Common myeloid progenitor, CD34-positive (primary cell): ENCODE results near the gene CRTC1.
"Not testable (repeated sequence)": the region's sequence is repeated elsewhere in the genome, so short reads cannot be mapped to it uniquely, and the experiment has no call there.

Experiments
- CTCF ChIA-PET: fragments of 350-600 bp; sonication (Branson Sonifier 250); formaldehyde crosslinking; loops from one replicate; lab custom pipeline; 2021; ENCODE audit warnings: antibody characterized with exemption; lab: Charles Lee
- POLR2A ChIA-PET: fragments of 350-600 bp; sonication (Branson Sonifier 250); formaldehyde crosslinking; loops from one replicate; lab custom pipeline; 2021; ENCODE audit warnings: antibody characterized with exemption; lab: Charles Lee
- DNase-seq, 3 donors: peaks; one replicate each; pipeline versions ENCODE4 v3.0.0 to v3.0.0-alpha.2; 2013
- H3K27ac ChIP-seq, 2 experiments: 1 replicate in 1 of 2; 2 replicates in 1 of 2; pipeline ENCODE4 v1.7.0; 2013; ENCODE audit warnings: inconsistent platforms in 2 of 2, low read length in 2 of 2, mild to moderate bottlenecking in 2 of 2, low read depth in 1 of 2, moderate library complexity in 1 of 2; ENCODE audit not compliant: severe bottlenecking in 2 of 2, insufficient read depth in 1 of 2, poor library complexity in 1 of 2
- H3K27me3 ChIP-seq, 5 experiments: replicated peaks in 2 of 5; 1 replicate in 3 of 5; 2 replicates in 2 of 5; pipeline versions ENCODE4 v1.6.1 to v1.7.0; 2013; ENCODE audit warnings: low read length in 4 of 5, mild to moderate bottlenecking in 2 of 5, moderate library complexity in 2 of 5, inconsistent platforms in 1 of 5; ENCODE audit not compliant: insufficient read depth in 5 of 5, control insufficient read depth in 4 of 5
- H3K36me3 ChIP-seq, 4 experiments: 1 replicate in 2 of 4; 2 replicates in 2 of 4; pipeline versions ENCODE4 v1.6.1 to v1.7.0; 2013; ENCODE audit warnings: low read length in 3 of 4, control low read depth in 1 of 4, mild to moderate bottlenecking in 1 of 4; ENCODE audit not compliant: control insufficient read depth in 4 of 4, insufficient read depth in 4 of 4
- H3K4me1 ChIP-seq, 4 experiments: 1 replicate in 3 of 4; 2 replicates in 1 of 4; pipeline versions ENCODE4 v1.6.1 to v1.7.1; 2013; ENCODE audit warnings: low read length in 3 of 4, mild to moderate bottlenecking in 3 of 4, control low read depth in 1 of 4, inconsistent platforms in 1 of 4, moderate library complexity in 1 of 4; ENCODE audit not compliant: control insufficient read depth in 4 of 4, insufficient read depth in 4 of 4; ENCODE audit errors: control extremely low read depth in 1 of 4
- H3K4me3 ChIP-seq, 7 experiments: 1 replicate in 4 of 7; 2 replicates in 3 of 7; pipeline versions ENCODE4 v1.5.1 to v1.7.0; 2013; ENCODE audit warnings: mild to moderate bottlenecking in 7 of 7, low read length in 6 of 7, moderate library complexity in 6 of 7, inconsistent platforms in 2 of 7, low read depth in 2 of 7, control low read depth in 1 of 7; ENCODE audit not compliant: insufficient read depth in 4 of 7, control insufficient read depth in 1 of 7; ENCODE audit errors: extremely low read depth in 1 of 7
- H3K9me3 ChIP-seq, 5 experiments: 1 replicate in 4 of 5; 2 replicates in 1 of 5; pipeline versions ENCODE4 v1.6.1 to v1.7.1; 2013; ENCODE audit warnings: low read length in 4 of 5, mild to moderate bottlenecking in 2 of 5, inconsistent platforms in 1 of 5, low read depth in 1 of 5, moderate library complexity in 1 of 5; ENCODE audit not compliant: control insufficient read depth in 4 of 5, insufficient read depth in 2 of 5; ENCODE audit errors: control extremely low read depth in 1 of 5
- WGBS: methylation state at CpG from one replicate; pipeline ENCODE4 v1.1.5; 2013; ENCODE audit not compliant: insufficient coverage; 5-methylcytosine and 5-hydroxymethylcytosine counted together

The CRTC1 gene

GRCh38 chr19:18809149-18809868 lies 125.8 kb downstream of the CRTC1 start:
- peak in 2 of 3 donors; percentile 35 to 38 for DNase-seq
- ChIA-PET CTCF (interaction anchor here (0.6 kb wide), 1 partner anchor 20 kb away, joined by 3 read pairs; no protein-coding TSS in a partner anchor), POLR2A (no interaction called here)
- peaks cover 0 to 5% (median 0%) of the 10 kb centered on the region in 5 experiments for H3K27me3 ChIP-seq
- H3K4me1 ChIP-seq: peaks cover 0 to 7% (median 1%) of the 10 kb centered on the region in 4 experiments
- H3K9me3 ChIP-seq: no peaks in the 10 kb centered on the region
- no peaks in the 10 kb centered on the region for H3K36me3 ChIP-seq
- H3K27ac ChIP-seq: no peak overlapping the region
- no peak overlapping the region for H3K4me3 ChIP-seq
- WGBS: 21% methylated on average over 9 of the region's 14 CpGs

DNA sequence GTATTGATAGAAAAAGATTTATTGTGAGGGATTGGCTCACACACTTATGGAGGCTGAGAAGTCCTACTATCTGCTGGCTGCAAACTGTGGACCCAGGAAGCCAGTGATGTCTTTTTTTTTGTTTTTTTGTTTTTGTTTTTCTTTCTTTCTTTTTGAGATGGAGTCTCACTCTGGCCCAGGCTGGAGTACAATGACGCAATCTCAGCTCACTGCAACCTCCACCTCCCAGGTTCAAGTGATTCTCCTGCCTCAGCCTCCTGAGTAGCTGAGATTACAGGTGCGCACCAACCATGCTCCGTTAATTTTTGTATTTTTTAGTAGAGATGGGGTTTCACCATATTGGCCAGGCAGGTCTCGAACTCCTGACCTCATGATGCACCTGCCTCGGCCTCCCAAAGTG lies 128.2 kb downstream of the CRTC1 start:
- CTCF ChIA-PET: interaction anchor here (1.0 kb wide), 2 partner anchors 35 to 344 kb away, joined by 3 read pairs; no protein-coding TSS in a partner anchor
- H3K27me3 ChIP-seq, H3K27ac ChIP-seq, DNase-seq, H3K9me3 ChIP-seq, H3K4me1 ChIP-seq, H3K36me3 ChIP-seq, H3K4me3 ChIP-seq, POLR2A ChIA-PET: not testable (repeated sequence)
- 100% methylated on average over 4 of the region's 5 CpGs for WGBS

- Histone ChIP-seq H3K36me3 (no peaks in the 10 kb centered on the region), H3K27ac (no peak overlapping the region), H3K9me3 (no peaks in the 10 kb centered on the region), H3K4me1 (peaks cover 0 to 7% (median 1%) of the 10 kb centered on the region in 4 experiments), H3K27me3 (peaks cover 0 to 5% (median 0%) of the 10 kb centered on the region in 5 experiments), H3K4me3 (no peak overlapping the region)
- CTCF ChIA-PET: interaction anchor here (1.8 kb wide), 1 partner anchor 33 kb away, joined by 4 read pairs; no protein-coding TSS in a partner anchor
- DNase-seq: no peak
- WGBS: 86% methylated on average over 8 of the region's 9 CpGs
- POLR2A ChIA-PET: no interaction called here
Observed at GRCh38 chr19:18814063-18814462, 130.6 kb downstream of the CRTC1 start.

DNA sequence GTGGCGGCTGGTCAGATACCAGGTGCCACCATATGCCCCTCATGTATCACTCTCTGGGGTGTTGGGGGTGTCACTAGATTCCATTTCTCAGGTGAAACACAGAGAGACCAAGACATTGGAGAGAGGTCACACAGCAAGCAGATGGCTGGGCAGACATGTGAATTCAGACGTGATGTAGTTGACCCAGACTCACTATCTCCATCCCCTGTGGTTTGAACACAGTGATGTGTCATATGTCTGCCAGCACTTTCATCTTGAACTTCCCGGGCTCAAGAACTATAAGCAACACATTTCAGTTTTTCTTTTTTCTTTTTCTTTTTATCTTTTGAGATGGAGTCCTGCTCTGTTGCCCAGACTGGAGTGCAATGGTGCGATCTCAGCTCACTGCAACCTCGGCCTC lies 132.2 kb downstream of the CRTC1 start:
- peaks cover 0 to 2% (median 0%) of the 10 kb centered on the region in 5 experiments for H3K27me3 ChIP-seq
- H3K36me3 ChIP-seq: no peaks in the 10 kb centered on the region
- no peak overlapping the region for H3K4me3 ChIP-seq
- no peaks in the 10 kb centered on the region for H3K9me3 ChIP-seq
- DNase-seq: no peak
- POLR2A ChIA-PET: no interaction called here
- WGBS: 88% methylated on average over 5 of the region's 5 CpGs
- H3K4me1 ChIP-seq: no peaks in the 10 kb centered on the region
- H3K27ac ChIP-seq: no peak overlapping the region
- CTCF ChIA-PET: no interaction called here

- H3K27ac ChIP-seq, H3K27me3 ChIP-seq, POLR2A ChIA-PET, CTCF ChIA-PET, DNase-seq, H3K4me1 ChIP-seq, H3K4me3 ChIP-seq, H3K9me3 ChIP-seq, H3K36me3 ChIP-seq: not testable (repeated sequence)
- 97% methylated on average over 4 of the region's 4 CpGs for WGBS
Observed at GRCh38 chr19:18816645-18817044, 133.2 kb downstream of the CRTC1 start.

DNA sequence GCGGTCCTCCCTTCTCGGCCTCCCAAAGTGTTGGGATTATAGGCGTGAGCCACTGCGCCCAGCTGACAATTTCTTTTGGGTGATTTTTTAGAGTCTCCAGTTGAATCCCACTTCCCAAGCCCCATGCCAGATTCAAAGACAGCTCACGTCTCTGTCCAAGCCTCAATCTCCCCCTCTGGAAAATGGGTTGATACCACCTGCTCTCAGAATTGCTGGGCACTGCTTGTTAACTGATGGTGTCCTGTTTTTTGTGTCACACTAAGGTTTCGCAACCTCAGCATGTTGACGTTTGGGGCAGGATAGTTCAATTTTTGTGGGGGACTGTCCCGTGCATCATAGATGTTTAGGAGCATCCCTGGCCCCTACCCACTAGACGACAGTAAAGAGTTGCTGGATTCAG lies 134.1 kb downstream of the CRTC1 start:
- H3K27ac ChIP-seq: no peak overlapping the region
- 90% methylated on average over 7 of the region's 9 CpGs for WGBS
- no peaks in the 10 kb centered on the region for H3K4me1 ChIP-seq
- no peaks in the 10 kb centered on the region for H3K36me3 ChIP-seq
- no peaks in the 10 kb centered on the region for H3K9me3 ChIP-seq
- peaks cover 0 to 2% (median 0%) of the 10 kb centered on the region in 5 experiments for H3K27me3 ChIP-seq
- DNase-seq: no peak
- ChIA-PET POLR2A (no interaction called here), CTCF (no interaction called here)
- no peak overlapping the region for H3K4me3 ChIP-seq

DNA sequence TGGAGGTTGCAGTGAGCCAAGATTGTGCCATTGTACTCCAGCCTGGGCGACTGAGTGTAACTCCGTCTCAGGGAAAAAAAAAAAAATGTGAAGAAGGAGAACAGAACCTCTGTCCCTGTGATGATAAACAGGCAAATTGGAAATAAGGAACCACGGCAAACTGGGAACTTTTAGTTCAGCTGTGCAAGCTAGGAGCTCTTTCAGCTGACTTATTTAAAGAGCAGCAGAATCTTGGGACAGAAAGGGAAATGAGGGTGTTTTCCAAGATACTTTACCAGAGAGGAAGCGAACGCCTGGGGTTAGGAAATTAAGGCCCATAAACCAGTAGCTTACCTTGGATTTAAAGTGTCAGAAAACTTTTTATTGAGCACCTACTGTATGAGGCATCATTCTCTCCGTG lies 145.3 kb downstream of the CRTC1 start:
- no peak overlapping the region for H3K27ac ChIP-seq
- CTCF ChIA-PET: interaction anchor here (0.7 to 1.1 kb wide), 2 partner anchors 19 to 20 kb away, joined by 3 read pairs; no protein-coding TSS in a partner anchor
- POLR2A ChIA-PET: interaction anchor here (0.6 kb wide), 1 partner anchor 277 kb away, joined by 12 read pairs; no protein-coding TSS in a partner anchor

More for the DNA sequence above, 145.3 kb downstream of the CRTC1 start:
- no peak for DNase-seq
- peaks cover 0 to 8% (median 0%) of the 10 kb centered on the region in 5 experiments for H3K9me3 ChIP-seq
- peaks cover 3 to 17% (median 15%) of the 10 kb centered on the region in 4 experiments for H3K4me1 ChIP-seq
- 65% methylated on average over 3 of the region's 6 CpGs for WGBS
- peaks cover 0 to 3% (median 0%) of the 10 kb centered on the region in 4 experiments for H3K36me3 ChIP-seq
- no peak overlapping the region for H3K4me3 ChIP-seq
- peaks cover 0 to 2% (median 0%) of the 10 kb centered on the region in 5 experiments for H3K27me3 ChIP-seq
